Amniotic epithelial cell (primary cell): ENCODE results near the gene EHD1.
A peak's percentile ranks its signal among the peaks of the same experiment; 100 is the strongest.
"Not testable (repeated sequence)": the region's sequence is repeated elsewhere in the genome, so short reads cannot be mapped to it uniquely, and the experiment has no call there.

ENCODE experiments used
- DNase-seq: peaks from one replicate; pipeline ENCODE4 v3.0.0-alpha.2; 2010; ENCODE audit warnings: low read depth

EHD1 gene

DNA sequence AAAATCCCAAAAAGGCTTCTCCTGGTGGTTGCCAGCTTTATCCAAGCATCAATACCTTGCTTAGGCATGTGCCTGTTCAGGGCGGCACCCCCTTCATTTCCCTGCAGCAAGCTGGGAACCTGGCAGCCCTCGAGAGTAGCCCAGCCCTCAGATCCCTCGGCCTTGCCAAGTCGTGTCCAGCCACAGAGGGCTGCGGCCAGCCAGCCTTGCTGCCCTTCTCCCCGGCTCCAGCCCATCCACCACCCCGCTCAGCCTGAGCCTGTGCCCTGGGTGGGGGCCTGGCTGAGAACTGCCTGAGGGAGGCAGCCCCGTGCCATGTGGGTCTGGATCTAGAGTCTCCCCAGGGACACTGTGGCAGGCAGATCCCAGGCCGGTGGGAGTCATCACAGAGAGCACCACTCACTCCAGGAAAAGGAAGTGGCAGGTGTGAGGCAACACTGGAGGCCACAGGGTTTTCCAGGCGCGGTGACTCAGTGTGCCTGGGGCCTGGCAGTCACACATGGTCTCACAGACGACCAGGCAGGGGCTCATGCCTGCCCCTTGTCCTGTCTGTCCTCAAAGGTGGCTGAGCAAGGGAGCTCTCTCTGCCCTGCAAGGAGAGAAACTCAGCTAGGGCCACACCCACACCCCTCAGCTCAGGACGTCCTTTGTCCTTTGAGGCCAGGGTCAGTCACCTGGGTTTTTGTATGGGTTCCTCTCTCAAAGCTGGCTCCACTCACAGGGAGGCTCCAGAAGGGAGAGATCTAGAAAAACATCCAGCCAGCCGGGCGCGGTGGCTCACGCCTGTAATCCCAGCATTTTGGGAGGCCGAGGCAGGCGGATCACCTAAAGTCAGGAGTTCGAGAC, 21.8 kb downstream of the EHD1 start:
- peak; percentile 78 for DNase-seq

DNA sequence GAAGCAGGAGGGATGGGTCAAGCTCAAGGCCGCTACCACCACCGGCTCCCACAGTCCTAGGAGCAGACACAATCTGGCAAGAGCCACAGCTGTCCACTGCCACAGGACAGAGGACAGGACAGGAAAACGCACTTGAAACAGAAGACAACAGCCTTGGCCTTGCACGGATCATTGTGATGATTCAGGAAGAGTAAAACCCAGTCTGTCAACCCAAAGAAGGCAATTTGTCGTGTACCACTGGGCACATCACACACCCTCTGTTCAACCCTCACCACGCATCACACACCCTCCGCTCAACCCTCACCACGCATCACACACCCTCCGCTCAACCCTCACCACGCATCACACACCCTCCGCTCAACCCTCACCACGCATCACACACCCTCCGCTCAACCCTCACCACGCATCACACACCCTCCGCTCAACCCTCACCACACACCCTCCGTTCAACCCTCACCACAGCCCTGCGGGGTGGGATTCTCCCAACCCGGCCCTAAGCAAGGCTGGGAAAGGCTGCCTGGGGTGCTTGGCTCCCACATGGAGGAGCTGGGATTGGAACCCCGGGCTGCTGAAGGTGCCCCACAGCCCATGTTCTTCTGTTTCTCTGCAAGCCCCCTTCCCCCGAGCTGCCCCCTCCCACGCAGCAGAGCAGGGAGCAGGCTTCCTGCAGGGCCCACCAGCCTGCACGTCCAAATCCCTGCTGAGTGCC, 22.7 kb downstream of the EHD1 start:
- no peak for DNase-seq

DNA sequence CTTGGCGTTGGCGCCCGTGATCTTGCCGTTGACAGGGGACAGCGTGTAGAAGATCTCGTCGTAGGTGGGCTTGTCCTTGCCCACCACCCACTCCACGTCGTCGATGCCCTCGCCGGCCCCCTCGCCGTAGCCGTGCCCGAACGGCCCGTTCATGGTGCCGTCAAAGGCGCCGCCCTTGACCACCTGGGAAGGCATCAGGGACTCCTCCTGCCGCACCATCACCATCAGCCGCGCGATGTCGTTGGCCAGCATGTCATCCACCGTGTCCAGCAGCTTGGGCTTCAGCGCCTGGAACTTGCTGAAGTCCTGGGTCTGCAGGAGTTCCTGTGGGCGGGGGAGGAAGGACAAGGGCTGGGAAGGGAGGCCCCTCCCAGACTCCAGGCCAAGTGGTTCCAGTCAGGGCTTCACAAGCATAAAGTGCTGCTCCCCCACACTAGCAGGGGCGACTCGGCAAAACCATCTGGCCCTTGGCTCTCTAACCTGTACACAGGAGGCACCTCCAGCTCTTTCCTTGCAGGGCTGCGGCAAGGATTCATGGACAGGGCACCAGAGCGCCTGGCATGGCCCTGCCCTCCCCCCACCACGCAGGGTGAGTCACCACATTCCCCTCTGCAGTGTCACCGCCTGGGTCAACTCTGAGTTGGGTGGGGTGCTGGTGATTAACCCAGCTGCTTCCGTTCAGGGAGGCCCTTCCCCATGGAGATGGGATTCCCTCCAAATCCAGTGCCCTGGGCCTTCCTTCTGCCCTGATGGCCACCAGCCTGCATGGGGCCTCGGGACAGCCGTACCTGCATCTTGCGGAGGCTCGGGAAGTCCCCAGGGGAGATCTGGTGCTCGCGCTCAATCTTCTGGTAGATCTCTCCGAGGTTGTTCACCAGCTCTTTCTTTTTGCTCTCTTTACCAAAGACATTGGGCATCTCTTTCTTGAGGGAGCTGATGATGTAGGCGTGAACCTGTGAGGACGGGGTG, 23.6 kb downstream of the EHD1 start:
- peak; percentile 87 for DNase-seq

DNA sequence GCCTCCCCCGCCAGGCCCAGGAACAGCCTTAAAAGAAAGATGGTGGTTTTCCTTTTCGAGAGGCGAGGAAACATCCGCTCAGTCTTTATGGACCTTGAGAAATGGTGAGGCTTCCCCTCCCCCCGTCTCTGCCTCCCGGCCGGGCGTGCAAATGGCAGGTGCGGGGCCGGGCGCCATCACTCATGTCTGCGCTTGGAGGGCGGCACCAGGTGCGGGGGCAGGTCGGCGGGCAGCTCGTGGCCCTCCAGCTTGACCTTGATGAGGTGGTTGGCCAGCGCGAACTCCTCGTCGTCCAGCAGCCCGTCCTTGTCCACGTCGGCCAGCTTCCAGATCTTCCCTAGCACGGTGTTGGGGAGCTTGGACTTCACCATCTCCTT, 24.3 kb downstream of the EHD1 start:
- no peak for DNase-seq

- DNase-seq: no peak
These were observed 24.7 kb downstream of the EHD1 start for GRCh38 chr11:64853709-64854108.

GRCh38 chr11:64852804-64853509, 25.5 kb downstream of the EHD1 start:
- no peak for DNase-seq

DNA sequence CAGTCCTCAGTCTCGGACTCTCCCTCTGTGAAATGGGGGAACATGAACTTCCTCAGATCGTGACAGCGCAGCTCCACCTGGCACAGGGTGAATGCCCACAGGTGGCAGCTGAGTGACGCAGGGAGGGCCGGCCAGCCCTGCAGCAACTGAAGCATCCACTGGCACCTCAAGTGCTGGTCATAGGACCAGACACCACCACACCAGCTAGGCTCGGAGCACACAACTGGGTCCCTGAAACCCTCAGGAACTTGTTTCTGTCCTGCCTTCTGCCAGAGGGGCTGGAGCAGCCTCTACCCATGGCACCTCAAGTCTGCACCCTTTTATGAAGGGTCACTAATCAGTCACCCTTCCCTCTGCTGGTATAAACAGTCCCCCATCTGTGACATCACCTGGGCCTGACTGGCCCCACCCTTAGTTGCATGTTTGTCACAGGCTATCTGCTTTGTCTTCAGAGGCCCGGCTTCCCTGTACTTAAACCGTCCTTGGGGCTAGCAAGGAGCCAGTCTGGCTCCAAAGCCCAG, 26.5 kb downstream of the EHD1 start:
- DNase-seq: no peak

DNA sequence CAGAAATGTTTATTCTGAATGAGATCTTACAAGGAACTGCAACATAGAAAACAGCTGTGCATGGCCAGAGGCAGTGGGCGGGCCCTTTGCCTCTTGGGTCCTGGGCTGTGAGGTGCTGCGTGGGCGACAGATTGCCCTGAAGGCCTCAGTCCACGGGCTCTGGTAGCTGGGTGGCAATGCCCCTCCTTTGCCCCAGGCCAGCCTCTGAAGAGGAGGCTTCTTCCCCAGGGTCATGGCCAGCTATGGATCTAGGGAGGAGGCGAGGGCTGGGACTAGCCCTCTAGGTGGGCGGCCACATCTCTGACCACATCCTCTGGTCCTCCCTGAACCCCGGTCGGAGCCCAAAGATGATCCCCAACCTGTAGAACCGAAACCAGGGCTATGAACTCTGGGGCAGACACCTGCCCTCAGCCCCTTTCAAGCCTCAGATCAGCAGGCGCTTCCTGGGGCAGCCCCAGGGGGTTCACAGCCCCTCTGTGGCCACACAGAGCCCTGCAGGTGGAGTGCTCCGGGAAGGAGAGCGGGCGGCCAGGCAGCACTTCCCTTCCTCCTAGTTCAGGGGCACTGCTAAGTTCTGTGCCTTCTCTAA, 27.3 kb downstream of the EHD1 start:
- no peak for DNase-seq

DNA sequence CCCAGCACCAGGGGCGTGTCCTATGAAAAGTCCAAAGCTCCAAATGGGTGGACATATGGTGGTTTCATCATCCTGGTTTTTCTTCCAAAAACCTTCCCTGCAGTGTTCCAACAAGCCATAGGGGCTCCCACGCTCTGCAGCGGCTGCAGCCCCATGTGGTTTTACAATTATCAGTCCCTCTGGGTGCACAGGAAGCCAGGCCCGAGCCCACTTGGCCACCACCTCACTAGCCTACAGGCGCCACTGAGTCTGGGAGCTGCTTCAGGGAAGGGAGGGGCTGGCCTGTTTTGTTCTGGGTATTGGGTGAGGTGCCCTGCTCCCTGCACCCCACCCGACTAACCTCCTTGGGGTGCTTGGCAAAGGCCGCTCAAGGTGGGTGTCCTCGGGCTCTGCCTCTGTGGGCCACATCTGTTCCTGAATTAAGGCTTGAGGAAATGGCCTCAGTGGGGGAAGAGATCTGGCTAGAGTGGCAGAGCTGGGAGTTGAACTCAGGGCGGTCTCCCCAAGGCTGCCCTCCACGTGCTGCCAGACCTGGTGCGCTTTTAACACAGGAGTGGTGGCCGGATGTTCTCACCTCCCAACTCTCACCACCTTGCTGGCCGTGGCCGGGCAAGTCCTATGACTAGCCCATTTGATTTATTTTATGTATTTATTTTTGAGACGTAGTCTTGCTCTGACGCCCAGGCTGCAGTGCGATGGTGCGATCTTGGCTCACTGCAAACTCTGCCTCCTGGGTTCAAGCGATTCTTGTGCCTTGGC, 28.6 kb downstream of the EHD1 start:
- DNase-seq: no peak

GRCh38 chr11:64848826-64849597, 29.4 kb downstream of the EHD1 start:
- DNase-seq: no peak

- no peak for DNase-seq
These were observed 30.1 kb downstream of the EHD1 start for GRCh38 chr11:64848214-64848825.

GRCh38 chr11:64846998-64847666, 31.3 kb downstream of the EHD1 start:
- DNase-seq: peak; percentile 73

GRCh38 chr11:64845776-64846129, 32.7 kb downstream of the EHD1 start:
- DNase-seq: not testable (repeated sequence)

DNA sequence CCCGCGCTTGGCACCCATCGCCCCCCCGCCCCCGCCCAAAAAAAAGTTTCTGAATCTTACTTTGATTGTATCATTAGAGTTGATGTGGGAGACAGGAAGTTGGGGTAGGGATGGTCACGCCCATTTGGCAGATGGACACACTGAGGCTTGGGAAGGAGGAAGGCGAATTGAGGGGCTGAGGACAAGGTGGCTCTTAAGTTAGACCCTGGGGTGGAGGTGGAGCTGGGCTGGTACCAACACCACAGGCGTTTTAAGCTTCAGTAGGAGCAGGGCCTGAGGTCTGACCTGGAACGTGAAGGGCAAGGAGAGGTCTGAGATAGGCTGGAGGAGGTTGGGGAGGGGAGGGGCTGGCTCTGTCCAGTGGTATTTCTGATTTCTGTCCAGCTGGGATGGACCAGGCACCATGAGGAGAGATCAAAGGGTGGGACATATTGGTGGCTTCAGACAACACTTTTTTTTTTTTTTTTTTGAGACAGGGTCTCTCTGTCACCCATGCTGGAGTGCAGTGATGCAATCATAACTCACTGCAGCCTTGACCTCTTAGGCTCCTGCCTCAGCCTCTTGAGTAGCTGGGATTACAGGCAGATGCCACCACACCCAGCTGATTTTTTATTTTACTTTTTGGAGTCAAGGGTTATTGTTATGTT, 33.2 kb downstream of the EHD1 start:
- DNase-seq: no peak

GRCh38 chr11:64844330-64845128, 33.9 kb downstream of the EHD1 start, which contains the start of gene CDC42BPG:
TSS of gene CDC42BPG (minus strand) at chr11:64844653. CDS start at chr11:64844569, 84 bp downstream.
- DNase-seq: peak; percentile 36

- no peak for DNase-seq
These were observed 34.6 kb downstream of the EHD1 start for GRCh38 chr11:64843686-64844329.
